Amygdala (tissue), 56 donors: Measurements from ENCODE around the gene RAMACL.

Source experiments
- DNase-seq, 56 donors: peaks; one replicate each; lab custom pipeline; 2025; lab: John Stamatoyannopoulos, UW

Gene RAMACL

GRCh38 chr6:166561771-166562359, 24.6 kb downstream of the RAMACL start:
- no peak for DNase-seq

GRCh38 chr6:166560222-166560621, 26.3 kb downstream of the RAMACL start:
- DNase-seq = no peak

- DNase-seq = no peak
Observed at GRCh38 chr6:166559662-166560061, 26.8 kb downstream of the RAMACL start.

GRCh38 chr6:166559211-166559610, 27.3 kb downstream of the RAMACL start:
- no peak for DNase-seq

GRCh38 chr6:166558156-166559005, 28.1 kb downstream of the RAMACL start:
- DNase-seq = no peak

GRCh38 chr6:166556863-166557322, 29.6 kb downstream of the RAMACL start:
- DNase-seq = peak; percentile 14 to 98 (median 86)

GRCh38 chr6:166556336-166556735, 30.1 kb downstream of the RAMACL start:
- DNase-seq = no peak

- no peak for DNase-seq
Observed at GRCh38 chr6:166555086-166555485, 31.4 kb downstream of the RAMACL start.

- DNase-seq = no peak
Observed at GRCh38 chr6:166554316-166554715, 32.2 kb downstream of the RAMACL start.

- peak in 24 of 56 donors; percentile 10 to 67 (median 44) for DNase-seq
Observed at GRCh38 chr6:166553563-166554271, 32.8 kb downstream of the RAMACL start.

- DNase-seq = no peak
Observed at GRCh38 chr6:166552600-166552999, 33.9 kb downstream of the RAMACL start.

GRCh38 chr6:166551754-166552495, 34.6 kb downstream of the RAMACL start:
- no peak for DNase-seq

- no peak for DNase-seq
Observed at GRCh38 chr6:166546653-166547052, 39.8 kb downstream of the RAMACL start.

GRCh38 chr6:166545156-166546034, 41.1 kb downstream of the RAMACL start:
- peak in 1 of 56 donors; percentile 24 for DNase-seq

- no peak for DNase-seq
Observed at GRCh38 chr6:166544296-166544605, 42.2 kb downstream of the RAMACL start.

GRCh38 chr6:166543603-166544295, 42.7 kb downstream of the RAMACL start:
- DNase-seq = no peak

- no peak for DNase-seq
Observed at GRCh38 chr6:166542580-166542912, 43.9 kb downstream of the RAMACL start.

GRCh38 chr6:166541876-166542579, 44.5 kb downstream of the RAMACL start:
- no peak for DNase-seq

GRCh38 chr6:166541366-166541765, 45.1 kb downstream of the RAMACL start:
- DNase-seq = no peak
